A549 (cell line): ENCODE data around the gene CCNYL1. TPM values are rescaled to one million over a fixed set of nuclear protein-coding genes. Genes with fewer than 3 reads are reported as not detected.

Experiments used
- ATAC-seq, 2 experiments: fragments of 200-7000 bp in 1 of 2; fragments of >200 bp in 1 of 2; cut with Nextera tagmentation in 1 of 2; cut with Tn5 transposase in 1 of 2; 3 replicates each; pipeline versions ENCODE4 v1.8.0 to v1.9.1; 2018 to 2020; ENCODE audit warnings: mild to moderate bottlenecking in 1 of 2, moderate library complexity in 1 of 2
- CTCF ChIA-PET: fragments of 300-600 bp; sonication (Branson Sonifier 250); formaldehyde crosslinking; extraction: SDS; loops from one replicate; lab custom pipeline; 2021; ENCODE audit warnings: antibody characterized with exemption, inconsistent platforms; lab: Yijun Ruan, JAX
- POLR2A ChIA-PET: fragments of 350-600 bp; formaldehyde crosslinking; extraction: SDS; loops from one replicate; lab custom pipeline; 2021; ENCODE audit warnings: antibody characterized with exemption, inconsistent platforms; lab: Yijun Ruan, JAX
- DNase-seq, 2 experiments: peaks; one replicate each; pipeline versions ENCODE4 v3.0.0 to v3.0.0-alpha.2; 2011 to 2016; ENCODE audit warnings: low read depth in 1 of 2, low spot score in 1 of 2
- FAIRE-seq: peaks from 2 replicates; lab custom pipeline; 2011; peaks lifted over from hg19 to GRCh38; lab: Jason Lieb, UNC
- H3K27ac ChIP-seq, 2 experiments: fragments of >200 bp; sonication (Bioruptor Twin); formaldehyde crosslinking; 3 replicates each; pipeline ENCODE4 v1.5.1; 2016 to 2017
- H3K4me1 ChIP-seq: fragments of >200 bp; sonication (Bioruptor Twin); formaldehyde crosslinking; 3 replicates; pipeline ENCODE4 v1.6.1; 2016
- H3K4me2 ChIP-seq: fragments of >200 bp; sonication (Bioruptor Twin); formaldehyde crosslinking; 3 replicates; pipeline ENCODE4 v1.6.1; 2016
- H3K4me3 ChIP-seq: fragments of >200 bp; sonication (Bioruptor Twin); formaldehyde crosslinking; 3 replicates; pipeline ENCODE4 v1.5.1; 2016
- H3K9me3 ChIP-seq: fragments of >200 bp; sonication (Bioruptor Twin); formaldehyde crosslinking; 3 replicates; pipeline ENCODE4 v1.6.1; 2016
- BHLHE40 ChIP-seq: IDR thresholded peaks from 2 replicates; pipeline ENCODE4 v1.6.1; 2012; ENCODE audit warnings: low read depth, low read length, inconsistent platforms
- CBX8 ChIP-seq: fragments of 200-600 bp; sonication (generic); IDR thresholded peaks from 2 replicates; pipeline ENCODE4 v1.6.1; 2016
- CHD2 ChIP-seq: fragments of 150-350 bp; IDR thresholded peaks from 2 replicates; pipeline ENCODE4 v1.6.1; 2014; ENCODE audit warnings: low read length; ENCODE audit not compliant: partially characterized antibody
- EHF ChIP-seq: fragments of 250-450 bp; sonication (Bioruptor Pico); IDR thresholded peaks from 2 replicates; pipeline ENCODE4 v1.5.0; 2020; ENCODE audit warnings: mild to moderate bottlenecking
- FOSB ChIP-seq: fragments of 250-450 bp; sonication (Bioruptor Pico); IDR thresholded peaks from 2 replicates; pipeline ENCODE4 v1.5.0; 2020; ENCODE audit warnings: mild to moderate bottlenecking, moderate library complexity
- HEYL ChIP-seq: fragments of 250-450 bp; sonication (Bioruptor Pico); IDR thresholded peaks from 2 replicates; pipeline ENCODE4 v1.8.0; 2021; ENCODE audit warnings: mild to moderate bottlenecking, moderate library complexity
- HOXA7 ChIP-seq: fragments of 250-450 bp; sonication (Bioruptor Pico); IDR thresholded peaks from 2 replicates; pipeline ENCODE4 v1.5.0; 2020; ENCODE audit warnings: mild to moderate bottlenecking, moderate library complexity
- HOXB13 ChIP-seq: fragments of 250-450 bp; sonication (Bioruptor Pico); IDR thresholded peaks from 2 replicates; pipeline ENCODE4 v1.5.0; 2020; ENCODE audit warnings: low read depth, mild to moderate bottlenecking, moderate library complexity
- HOXB5 ChIP-seq: fragments of 250-450 bp; sonication (Bioruptor Pico); IDR thresholded peaks from 2 replicates; pipeline ENCODE4 v1.5.0; 2020; ENCODE audit warnings: mild to moderate bottlenecking, moderate library complexity
- JUNB ChIP-seq: fragments of >200 bp; sonication (Bioruptor Twin); formaldehyde crosslinking; IDR thresholded peaks from 2 replicates; pipeline ENCODE4 v1.6.1; 2016
- MAFK ChIP-seq: fragments of 450-650 bp; IDR thresholded peaks from 2 replicates; pipeline ENCODE4 v1.6.1; 2014; ENCODE audit not compliant: partially characterized antibody
- MAZ ChIP-seq: fragments of 150-350 bp; IDR thresholded peaks from 2 replicates; pipeline ENCODE4 v1.6.1; 2014; ENCODE audit warnings: antibody characterized with exemption, low read depth, low read length, borderline replicate concordance
- NPAS2 ChIP-seq: fragments of 250-450 bp; sonication (Bioruptor Pico); IDR thresholded peaks from 2 replicates; pipeline ENCODE4 v1.8.0; 2022; ENCODE audit warnings: mild to moderate bottlenecking, moderate library complexity, borderline replicate concordance
- NR3C1 ChIP-seq: fragments of >200 bp; sonication (Bioruptor Twin); formaldehyde crosslinking; IDR thresholded peaks from 3 replicates; pipeline ENCODE4 v1.6.1; 2017
- POLR2AphosphoS2 ChIP-seq: conservative IDR thresholded peaks from 2 replicates; pipeline ENCODE4 v1.6.1; 2012; ENCODE audit warnings: low read length, improper control_type of control experiment, inconsistent platforms
- RAD21 ChIP-seq, 2 experiments: fragments of >200 bp in 1 of 2; sonication (Bioruptor Twin) in 1 of 2; formaldehyde crosslinking in 1 of 2; IDR thresholded peaks in 1 of 2; conservative IDR thresholded peaks in 1 of 2; 2 replicates in 1 of 2; 3 replicates in 1 of 2; pipeline ENCODE4 v1.6.1; 2012 to 2018; ENCODE audit warnings: inconsistent platforms in 1 of 2
- RARB ChIP-seq: fragments of 250-450 bp; sonication (Bioruptor Pico); IDR thresholded peaks from 2 replicates; pipeline ENCODE4 v1.8.0; 2021; ENCODE audit warnings: mild to moderate bottlenecking, moderate library complexity
- RFX5 ChIP-seq: fragments of 450-650 bp; IDR thresholded peaks from 2 replicates; pipeline ENCODE4 v1.7.1; 2014; ENCODE audit warnings: antibody characterized with exemption, mild to moderate bottlenecking, moderate library complexity
- TP53 ChIP-seq: fragments of 250-450 bp; sonication (Bioruptor Pico); IDR thresholded peaks from 2 replicates; pipeline ENCODE4 v1.5.0; 2021; ENCODE audit warnings: mild to moderate bottlenecking, moderate library complexity
- ZFP36 ChIP-seq: fragments of 450-650 bp; IDR thresholded peaks from 2 replicates; pipeline ENCODE4 v1.6.1; 2014; ENCODE audit warnings: borderline replicate concordance; ENCODE audit not compliant: partially characterized antibody
- WGBS: methylation state at CpG from one replicate; pipeline ENCODE4 v1.1.6; 2017; ENCODE audit errors: missing lambda C conversion rate; 5-methylcytosine and 5-hydroxymethylcytosine counted together
- polyA plus RNA-seq, 4 experiments: library from polyadenylated mRNA; depleted of rRNA in 3 of 4; stranded (reverse); fragments of >200 nt; fragmentation: RNase III in 1 of 4; extraction: RNeasy Plus Mini Kit Qiagen cat#74134 plus additional on column Dnase treatment in 1 of 4; gene quantifications; 2 replicates in 3 of 4; 3 replicates in 1 of 4; pipeline ENCODE4 v1.2.3, GENCODE V29; 2011 to 2017
- TF ChIP-seq, protein P1 (sequence below): fragments of >200 bp; sonication (Bioruptor Twin); formaldehyde crosslinking; IDR thresholded peaks from 3 replicates; pipeline ENCODE4 v1.6.1; 2016
- TF ChIP-seq, protein P2 (sequence below): fragments of 250-450 bp; sonication (Bioruptor Pico); IDR thresholded peaks from 2 replicates; pipeline ENCODE4 v1.5.0; 2021; ENCODE audit warnings: mild to moderate bottlenecking, moderate library complexity, borderline replicate concordance
- TF ChIP-seq, protein P3 (sequence below): IDR thresholded peaks from 2 replicates; pipeline ENCODE4 v1.6.1; 2012; ENCODE audit warnings: low read depth, borderline replicate concordance
- TF ChIP-seq, protein P4 (sequence below): IDR thresholded peaks from 2 replicates; pipeline ENCODE4 v1.6.1; 2012
- TF ChIP-seq, protein P5 (sequence below): fragments of >200 bp; sonication (Bioruptor Twin); formaldehyde crosslinking; IDR thresholded peaks from 3 replicates; pipeline ENCODE4 v1.5.1; 2016
- TF ChIP-seq, protein P6 (sequence below): fragments of 450-650 bp; IDR thresholded peaks from 2 replicates; pipeline ENCODE4 v1.6.1; 2014; ENCODE audit warnings: antibody characterized with exemption
- TF ChIP-seq, protein P7 (sequence below): fragments of 150-350 bp; IDR thresholded peaks from 2 replicates; pipeline ENCODE4 v1.6.1; 2014; ENCODE audit warnings: low read depth, mild to moderate bottlenecking, low read length

The CCNYL1 gene
- polyA plus RNA-seq, 2 of the 4 experiments (the other 2 are of a cell fraction) = 16.9 to 31.6 TPM

DNA sequence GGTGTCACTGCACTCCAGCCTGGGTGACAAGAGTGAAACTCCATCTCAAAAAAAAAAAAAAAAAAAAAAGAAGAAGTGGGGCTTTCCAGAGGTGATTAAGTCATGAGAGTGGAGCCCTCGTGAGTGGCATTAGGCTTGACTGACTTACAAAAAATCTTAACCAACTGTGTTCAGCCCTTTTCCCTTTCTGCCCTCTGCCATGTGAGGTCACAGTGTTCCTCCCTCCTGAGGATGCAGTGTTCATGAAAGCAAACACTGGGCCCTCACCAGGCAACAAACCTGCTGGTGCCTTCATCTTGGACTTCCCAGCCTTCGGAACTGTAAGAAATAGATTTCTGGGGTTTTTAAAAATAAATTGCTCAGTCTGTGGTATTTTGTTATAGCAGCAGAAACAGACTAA lies 49.2 kb upstream of the CCNYL1 start (continued):
- no peak for TF ChIP-seq JUNB
- TF ChIP-seq, protein P1, sequence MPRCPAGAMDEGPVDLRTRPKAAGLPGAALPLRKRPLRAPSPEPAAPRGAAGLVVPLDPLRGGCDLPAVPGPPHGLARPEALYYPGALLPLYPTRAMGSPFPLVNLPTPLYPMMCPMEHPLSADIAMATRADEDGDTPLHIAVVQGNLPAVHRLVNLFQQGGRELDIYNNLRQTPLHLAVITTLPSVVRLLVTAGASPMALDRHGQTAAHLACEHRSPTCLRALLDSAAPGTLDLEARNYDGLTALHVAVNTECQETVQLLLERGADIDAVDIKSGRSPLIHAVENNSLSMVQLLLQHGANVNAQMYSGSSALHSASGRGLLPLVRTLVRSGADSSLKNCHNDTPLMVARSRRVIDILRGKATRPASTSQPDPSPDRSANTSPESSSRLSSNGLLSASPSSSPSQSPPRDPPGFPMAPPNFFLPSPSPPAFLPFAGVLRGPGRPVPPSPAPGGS = no peak

DNA sequence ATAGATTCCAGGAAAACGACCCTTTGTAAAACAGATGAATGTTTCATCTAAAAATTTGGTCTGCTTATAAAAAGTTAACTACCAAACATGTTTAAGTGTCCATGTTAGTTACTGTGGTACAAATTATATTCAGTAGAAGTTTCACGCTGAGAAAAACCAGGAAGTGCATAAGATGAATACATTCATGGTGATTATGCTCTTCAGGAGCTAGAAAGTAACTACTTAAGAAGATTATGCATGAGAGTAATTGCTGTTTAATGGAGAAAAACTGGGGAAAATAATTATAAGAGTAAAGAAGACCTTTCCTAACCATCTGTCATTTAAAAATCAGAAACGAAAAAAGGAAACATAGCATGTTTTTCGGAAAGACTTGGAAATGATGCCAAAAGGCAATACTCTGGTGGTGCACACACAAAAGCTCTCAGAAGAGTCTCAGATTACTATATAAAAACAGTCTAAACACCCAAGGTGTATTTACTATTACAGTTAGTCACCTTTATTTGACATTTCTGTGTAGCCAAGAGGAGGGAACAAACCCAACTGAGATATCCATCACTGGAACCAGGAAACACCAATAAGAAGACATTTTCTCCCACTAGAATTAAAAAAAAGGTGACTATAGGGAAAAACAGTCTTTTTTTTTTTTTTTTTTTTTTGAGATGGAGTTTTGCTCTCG lies 47.4 kb upstream of the CCNYL1 start:
- no peak for FAIRE-seq

DNA sequence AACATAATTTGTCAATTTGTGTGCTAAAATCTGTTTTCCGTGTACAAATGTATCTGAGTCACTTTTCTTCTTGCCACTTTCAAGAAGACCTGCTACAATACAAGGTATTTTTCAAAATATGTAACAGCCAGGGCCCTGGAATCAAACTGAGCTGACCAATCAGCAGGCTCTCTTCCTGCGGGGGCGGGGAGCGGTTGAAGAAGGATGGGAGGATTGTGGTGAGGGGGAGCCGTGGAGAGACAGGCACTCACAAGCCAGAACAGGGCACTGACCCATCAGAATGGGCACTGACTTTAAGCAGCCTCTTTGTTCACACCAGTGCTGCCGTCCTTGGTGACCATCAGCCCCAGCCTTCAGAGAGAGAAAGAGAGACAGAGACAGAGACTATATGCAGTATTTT lies 40.6 kb upstream of the CCNYL1 start:
- CTCF ChIA-PET = no interaction called here
- Histone ChIP-seq H3K9me3 (no peaks in the 10 kb centered on the region), H3K4me3 (no peak overlapping the region), H3K4me1 (0 out of 3 replicates have a peak, but pooled peaks cover 3% of the 10 kb centered on the region), H3K27ac (0 out of 6 replicates have a peak overlapping the region, but pooled peaks of 1 of the 2 experiments have one; percentile 55), H3K4me2 (no peak overlapping the region)
- DNase-seq = no peak
- no peak for FAIRE-seq
- WGBS = 80% methylated on average over 6 of the region's 6 CpGs
- ATAC-seq = peak in 1 of 2 experiments; percentile 39; a peak in 3 of 6 replicates
- POLR2A ChIA-PET = no interaction called here
- TF ChIP-seq NR3C1 (no peak), MAFK (no peak), CBX8 (no peak), HOXB5 (CRISPR knock-in tag) (no peak), RAD21 (conservative IDR thresholded peaks at IDR 0.05 in 1 of 2, IDR thresholded peaks at IDR 0.05 in 1 of 2) (no peak), FOSB (CRISPR knock-in tag) (no peak), TP53 (no peak), RFX5 (no peak), HOXA7 (CRISPR knock-in tag) (no peak), EHF (CRISPR knock-in tag) (no peak), POLR2AphosphoS2 (no peak)
- TF ChIP-seq, protein P2, sequence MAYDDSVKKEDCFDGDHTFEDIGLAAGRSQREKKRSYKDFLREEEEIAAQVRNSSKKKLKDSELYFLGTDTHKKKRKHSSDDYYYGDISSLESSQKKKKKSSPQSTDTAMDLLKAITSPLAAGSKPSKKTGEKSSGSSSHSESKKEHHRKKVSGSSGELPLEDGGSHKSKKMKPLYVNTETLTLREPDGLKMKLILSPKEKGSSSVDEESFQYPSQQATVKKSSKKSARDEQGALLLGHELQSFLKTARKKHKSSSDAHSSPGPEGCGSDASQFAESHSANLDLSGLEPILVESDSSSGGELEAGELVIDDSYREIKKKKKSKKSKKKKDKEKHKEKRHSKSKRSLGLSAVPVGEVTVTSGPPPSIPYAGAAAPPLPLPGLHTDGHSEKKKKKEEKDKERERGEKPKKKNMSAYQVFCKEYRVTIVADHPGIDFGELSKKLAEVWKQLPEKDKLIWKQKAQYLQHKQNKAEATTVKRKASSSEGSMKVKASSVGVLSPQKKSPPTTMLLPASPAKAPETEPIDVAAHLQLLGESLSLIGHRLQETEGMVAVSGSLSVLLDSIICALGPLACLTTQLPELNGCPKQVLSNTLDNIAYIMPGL (CRISPR knock-in tag) = no peak
- TF ChIP-seq, protein P3, sequence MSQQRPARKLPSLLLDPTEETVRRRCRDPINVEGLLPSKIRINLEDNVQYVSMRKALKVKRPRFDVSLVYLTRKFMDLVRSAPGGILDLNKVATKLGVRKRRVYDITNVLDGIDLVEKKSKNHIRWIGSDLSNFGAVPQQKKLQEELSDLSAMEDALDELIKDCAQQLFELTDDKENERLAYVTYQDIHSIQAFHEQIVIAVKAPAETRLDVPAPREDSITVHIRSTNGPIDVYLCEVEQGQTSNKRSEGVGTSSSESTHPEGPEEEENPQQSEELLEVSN = no peak
- TF ChIP-seq, all 56 proteins: peak for 0

More for the DNA sequence above, 47.4 kb upstream of the CCNYL1 start:
- CTCF ChIA-PET = interaction anchor here (1.1 kb wide), 1 partner anchor 38 kb away, joined by 3 read pairs; no protein-coding TSS in a partner anchor
- TF ChIP-seq HOXA7 (CRISPR knock-in tag) = no peak
- TF ChIP-seq, protein P4, sequence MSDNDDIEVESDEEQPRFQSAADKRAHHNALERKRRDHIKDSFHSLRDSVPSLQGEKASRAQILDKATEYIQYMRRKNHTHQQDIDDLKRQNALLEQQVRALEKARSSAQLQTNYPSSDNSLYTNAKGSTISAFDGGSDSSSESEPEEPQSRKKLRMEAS = no peak
- TF ChIP-seq, protein P5, sequence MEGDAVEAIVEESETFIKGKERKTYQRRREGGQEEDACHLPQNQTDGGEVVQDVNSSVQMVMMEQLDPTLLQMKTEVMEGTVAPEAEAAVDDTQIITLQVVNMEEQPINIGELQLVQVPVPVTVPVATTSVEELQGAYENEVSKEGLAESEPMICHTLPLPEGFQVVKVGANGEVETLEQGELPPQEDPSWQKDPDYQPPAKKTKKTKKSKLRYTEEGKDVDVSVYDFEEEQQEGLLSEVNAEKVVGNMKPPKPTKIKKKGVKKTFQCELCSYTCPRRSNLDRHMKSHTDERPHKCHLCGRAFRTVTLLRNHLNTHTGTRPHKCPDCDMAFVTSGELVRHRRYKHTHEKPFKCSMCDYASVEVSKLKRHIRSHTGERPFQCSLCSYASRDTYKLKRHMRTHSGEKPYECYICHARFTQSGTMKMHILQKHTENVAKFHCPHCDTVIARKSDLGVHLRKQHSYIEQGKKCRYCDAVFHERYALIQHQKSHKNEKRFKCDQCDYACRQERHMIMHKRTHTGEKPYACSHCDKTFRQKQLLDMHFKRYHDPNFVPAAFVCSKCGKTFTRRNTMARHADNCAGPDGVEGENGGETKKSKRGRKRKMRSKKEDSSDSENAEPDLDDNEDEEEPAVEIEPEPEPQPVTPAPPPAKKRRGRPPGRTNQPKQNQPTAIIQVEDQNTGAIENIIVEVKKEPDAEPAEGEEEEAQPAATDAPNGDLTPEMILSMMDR = no peak
- TF ChIP-seq HOXB13 = no peak
- TF ChIP-seq ZFP36 = no peak
- TF ChIP-seq NPAS2 (CRISPR knock-in tag) = no peak
- no peak for TF ChIP-seq BHLHE40
- TF ChIP-seq POLR2AphosphoS2 = no peak
- TF ChIP-seq JUNB = no peak
- TF ChIP-seq MAFK = no peak
- TF ChIP-seq, protein P6, sequence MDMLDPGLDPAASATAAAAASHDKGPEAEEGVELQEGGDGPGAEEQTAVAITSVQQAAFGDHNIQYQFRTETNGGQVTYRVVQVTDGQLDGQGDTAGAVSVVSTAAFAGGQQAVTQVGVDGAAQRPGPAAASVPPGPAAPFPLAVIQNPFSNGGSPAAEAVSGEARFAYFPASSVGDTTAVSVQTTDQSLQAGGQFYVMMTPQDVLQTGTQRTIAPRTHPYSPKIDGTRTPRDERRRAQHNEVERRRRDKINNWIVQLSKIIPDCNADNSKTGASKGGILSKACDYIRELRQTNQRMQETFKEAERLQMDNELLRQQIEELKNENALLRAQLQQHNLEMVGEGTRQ = no peak
- TF ChIP-seq MAZ = no peak
- no peak for TF ChIP-seq CHD2
- TF ChIP-seq, protein P7, sequence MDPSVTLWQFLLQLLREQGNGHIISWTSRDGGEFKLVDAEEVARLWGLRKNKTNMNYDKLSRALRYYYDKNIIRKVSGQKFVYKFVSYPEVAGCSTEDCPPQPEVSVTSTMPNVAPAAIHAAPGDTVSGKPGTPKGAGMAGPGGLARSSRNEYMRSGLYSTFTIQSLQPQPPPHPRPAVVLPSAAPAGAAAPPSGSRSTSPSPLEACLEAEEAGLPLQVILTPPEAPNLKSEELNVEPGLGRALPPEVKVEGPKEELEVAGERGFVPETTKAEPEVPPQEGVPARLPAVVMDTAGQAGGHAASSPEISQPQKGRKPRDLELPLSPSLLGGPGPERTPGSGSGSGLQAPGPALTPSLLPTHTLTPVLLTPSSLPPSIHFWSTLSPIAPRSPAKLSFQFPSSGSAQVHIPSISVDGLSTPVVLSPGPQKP = no peak
- no peak for TF ChIP-seq HEYL (CRISPR knock-in tag)
- no peak for TF ChIP-seq RARB (CRISPR knock-in tag)
- POLR2A ChIA-PET = no interaction called here
- Histone ChIP-seq H3K27ac (peak overlapping the region in 1 of 2 experiments; percentile 33; a peak in 1 of 6 replicates), H3K4me2 (peak overlapping the region; percentile 54), H3K9me3 (no peaks in the 10 kb centered on the region), H3K4me1 (peaks cover 6% of the 10 kb centered on the region; the same call in 2 of the 3 replicates), H3K4me3 (no peak overlapping the region)
- ATAC-seq = peak in 1 of 2 experiments; percentile 54; a peak in 3 of 6 replicates
- no peak for DNase-seq
- WGBS = 53% methylated on average over 5 of the region's 5 CpGs
